ENCODE data around the gene FNDC3B. TPM values are rescaled to one million over a fixed set of nuclear protein-coding genes. Genes with fewer than 3 reads are reported as not detected.
"Not testable (repeated sequence)": the region's sequence is repeated elsewhere in the genome, so short reads cannot be mapped to it uniquely, and the experiment has no call there.

FNDC3B gene
- total RNA-seq, 1 donor from 2014 or later: 68.5 TPM

DNA sequence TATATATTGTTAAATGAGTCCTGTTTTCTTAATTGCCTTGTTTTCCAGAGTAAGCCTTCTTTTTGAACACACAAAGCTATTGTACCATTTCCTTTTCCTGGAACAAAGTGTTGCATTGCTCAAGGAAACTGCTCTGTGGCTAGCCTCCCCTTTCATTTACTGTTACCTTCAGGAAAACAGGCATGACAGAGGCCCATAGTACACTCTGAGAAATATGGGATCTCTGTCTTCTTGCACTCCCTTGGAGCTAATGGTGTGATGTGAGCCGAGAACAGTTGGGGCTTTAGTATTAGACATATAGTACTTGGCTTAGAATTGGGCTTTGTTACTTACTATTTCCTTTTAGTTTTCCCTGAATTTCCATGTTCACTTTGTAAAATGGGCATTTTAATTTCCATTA lies 215.2 kb downstream of the FNDC3B start:
- TF ChIP-seq, protein P1, sequence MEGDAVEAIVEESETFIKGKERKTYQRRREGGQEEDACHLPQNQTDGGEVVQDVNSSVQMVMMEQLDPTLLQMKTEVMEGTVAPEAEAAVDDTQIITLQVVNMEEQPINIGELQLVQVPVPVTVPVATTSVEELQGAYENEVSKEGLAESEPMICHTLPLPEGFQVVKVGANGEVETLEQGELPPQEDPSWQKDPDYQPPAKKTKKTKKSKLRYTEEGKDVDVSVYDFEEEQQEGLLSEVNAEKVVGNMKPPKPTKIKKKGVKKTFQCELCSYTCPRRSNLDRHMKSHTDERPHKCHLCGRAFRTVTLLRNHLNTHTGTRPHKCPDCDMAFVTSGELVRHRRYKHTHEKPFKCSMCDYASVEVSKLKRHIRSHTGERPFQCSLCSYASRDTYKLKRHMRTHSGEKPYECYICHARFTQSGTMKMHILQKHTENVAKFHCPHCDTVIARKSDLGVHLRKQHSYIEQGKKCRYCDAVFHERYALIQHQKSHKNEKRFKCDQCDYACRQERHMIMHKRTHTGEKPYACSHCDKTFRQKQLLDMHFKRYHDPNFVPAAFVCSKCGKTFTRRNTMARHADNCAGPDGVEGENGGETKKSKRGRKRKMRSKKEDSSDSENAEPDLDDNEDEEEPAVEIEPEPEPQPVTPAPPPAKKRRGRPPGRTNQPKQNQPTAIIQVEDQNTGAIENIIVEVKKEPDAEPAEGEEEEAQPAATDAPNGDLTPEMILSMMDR (IDR thresholded peaks at IDR 0.05): no peak
- no peak for TF ChIP-seq POLR2A (IDR thresholded peaks at IDR 0.05)
- intact Hi-C loops (cut with DNase I): no loop called here
- Histone ChIP-seq H3K36me3 (peaks cover 0 to 8% of the 10 kb centered on the region in 2 donors), H3K4me3 (no peak overlapping the region), H3K4me1 (peaks cover 30% of the 10 kb centered on the region), H3K9me3 (no peaks in the 10 kb centered on the region), H3K27ac (peak overlapping the region; percentile 79), H3K27me3 (no peaks in the 10 kb centered on the region)
- DNase-seq (ENCODE audit: extremely low spot score in 2 of 2): no peak

DNA sequence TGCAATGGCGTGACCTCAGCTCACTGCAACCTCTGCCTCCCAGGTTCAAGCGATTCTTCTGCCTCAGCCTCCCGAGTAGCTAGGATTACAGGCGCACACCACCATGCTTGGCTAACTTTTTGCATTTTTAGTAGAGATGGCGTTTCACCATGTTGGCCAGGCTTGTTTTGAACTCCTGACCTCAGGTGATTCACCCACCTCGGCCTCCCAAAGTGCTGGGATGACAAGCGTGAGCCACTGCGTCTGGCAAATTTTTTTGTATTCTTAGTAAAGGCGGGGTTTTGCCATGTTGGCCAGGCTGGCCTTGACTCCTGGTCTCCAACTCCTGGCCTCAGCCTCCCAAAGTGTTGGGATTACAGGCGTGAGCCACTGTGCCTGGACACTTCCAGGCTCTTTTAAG lies 215.9 kb downstream of the FNDC3B start:
- H3K36me3 ChIP-seq; intact Hi-C loops (cut with DNase I); H3K27me3 ChIP-seq; DNase-seq (ENCODE audit: extremely low spot score in 2 of 2); H3K9me3 ChIP-seq; H3K4me3 ChIP-seq: not testable (repeated sequence)
- Histone ChIP-seq H3K4me1 (peaks cover 35% of the 10 kb centered on the region), H3K27ac (peak overlapping the region; percentile 79)

DNA sequence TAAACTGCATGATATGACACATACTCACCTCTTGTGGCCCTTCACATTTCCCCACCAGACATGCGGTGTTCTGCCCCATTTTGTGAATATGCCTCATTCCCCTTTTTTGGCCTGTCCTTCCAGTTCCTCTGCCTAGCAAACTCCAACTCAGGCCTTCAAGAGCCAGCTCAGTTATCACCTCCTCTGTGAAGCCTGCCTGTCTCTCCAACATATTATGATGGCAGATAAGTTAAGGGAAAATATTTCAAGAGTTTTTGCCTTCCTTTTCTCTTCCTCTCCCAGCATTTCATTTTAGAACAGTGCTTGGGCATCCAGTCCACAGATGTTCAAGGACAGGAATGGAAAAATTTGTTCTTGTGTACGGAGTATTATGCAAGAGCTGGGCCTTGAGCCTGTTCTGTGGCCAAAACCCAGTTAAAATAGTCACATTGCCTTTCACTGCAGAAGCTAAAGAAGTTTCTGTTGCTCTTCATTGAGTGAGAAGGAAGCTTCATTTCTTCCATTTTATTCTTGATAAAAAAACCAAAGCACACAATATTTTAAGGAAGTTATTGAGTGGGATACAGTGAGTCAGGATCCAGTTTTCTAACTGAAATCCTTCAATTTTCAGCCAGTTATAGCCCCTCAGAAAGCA lies 216.8 kb downstream of the FNDC3B start:
- intact Hi-C loops (cut with DNase I): no loop called here

DNA sequence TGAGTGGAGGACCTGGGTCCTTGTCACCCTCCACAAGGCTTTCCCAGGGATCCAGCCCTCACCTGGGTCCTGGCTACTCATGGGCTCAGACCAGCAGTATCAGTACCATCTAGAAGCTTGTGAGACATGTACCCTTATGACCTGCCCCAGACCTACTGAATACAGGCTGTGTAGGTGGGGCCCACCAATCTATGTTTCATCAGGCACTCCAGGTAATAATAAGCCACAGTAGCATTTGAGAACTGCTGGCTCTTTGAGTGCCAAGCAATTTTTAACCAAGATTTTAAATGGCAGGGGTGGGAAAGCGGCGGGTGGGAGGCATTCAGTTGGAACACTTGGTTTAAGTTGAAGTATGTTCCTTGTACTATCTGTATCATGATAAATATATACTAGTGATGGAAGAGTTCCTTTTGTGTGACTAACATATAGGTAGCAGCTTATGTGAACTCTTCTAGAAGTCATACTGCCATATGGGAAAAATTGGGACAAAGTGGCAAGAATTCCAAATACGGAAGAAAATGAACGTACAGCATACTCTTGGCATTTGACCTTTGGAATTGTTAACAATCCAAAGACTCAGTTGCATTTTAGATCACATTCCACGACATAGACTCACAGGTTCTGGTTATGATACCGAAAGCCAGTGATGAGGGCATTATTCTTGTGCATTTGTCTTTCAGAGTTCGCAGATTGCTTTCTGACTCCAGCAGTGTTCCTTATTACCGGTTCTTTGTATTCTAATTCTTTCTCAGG lies 218.4 kb downstream of the FNDC3B start:
- no peak for TF ChIP-seq POLR2AphosphoS5 (IDR thresholded peaks at IDR 0.05; ENCODE audit: insufficient read depth in 1 of 2, low read depth in 1 of 2)
- TF ChIP-seq, protein P1 (IDR thresholded peaks at IDR 0.05): no peak
- TF ChIP-seq POLR2A (IDR thresholded peaks at IDR 0.05): no peak
- H3K27me3 ChIP-seq: no peaks in the 10 kb centered on the region
- intact Hi-C loops (cut with DNase I): no loop called here
- H3K36me3 ChIP-seq: no peaks in the 10 kb centered on the region
- no peak for DNase-seq (ENCODE audit: extremely low spot score in 2 of 2)
- no peak overlapping the region for H3K4me3 ChIP-seq
- H3K9me3 ChIP-seq: no peaks in the 10 kb centered on the region
- peaks cover 38% of the 10 kb centered on the region for H3K4me1 ChIP-seq
- H3K27ac ChIP-seq: peak overlapping the region; percentile 79

More for the DNA sequence above, 216.8 kb downstream of the FNDC3B start:
- no peak for DNase-seq (ENCODE audit: extremely low spot score in 2 of 2)
- no peaks in the 10 kb centered on the region for H3K9me3 ChIP-seq
- peak in 1 of 2 donors; percentile 65 for TF ChIP-seq POLR2AphosphoS5 (IDR thresholded peaks at IDR 0.05; ENCODE audit: insufficient read depth in 1 of 2, low read depth in 1 of 2)
- TF ChIP-seq, protein P1 (IDR thresholded peaks at IDR 0.05): no peak
- TF ChIP-seq POLR2A (IDR thresholded peaks at IDR 0.05): no peak
- peaks cover 38% of the 10 kb centered on the region for H3K4me1 ChIP-seq
- peak overlapping the region; percentile 79 for H3K27ac ChIP-seq
- no peaks in the 10 kb centered on the region for H3K27me3 ChIP-seq
- peaks cover 0 to 8% of the 10 kb centered on the region in 2 donors for H3K36me3 ChIP-seq
- H3K4me3 ChIP-seq: no peak overlapping the region

DNA sequence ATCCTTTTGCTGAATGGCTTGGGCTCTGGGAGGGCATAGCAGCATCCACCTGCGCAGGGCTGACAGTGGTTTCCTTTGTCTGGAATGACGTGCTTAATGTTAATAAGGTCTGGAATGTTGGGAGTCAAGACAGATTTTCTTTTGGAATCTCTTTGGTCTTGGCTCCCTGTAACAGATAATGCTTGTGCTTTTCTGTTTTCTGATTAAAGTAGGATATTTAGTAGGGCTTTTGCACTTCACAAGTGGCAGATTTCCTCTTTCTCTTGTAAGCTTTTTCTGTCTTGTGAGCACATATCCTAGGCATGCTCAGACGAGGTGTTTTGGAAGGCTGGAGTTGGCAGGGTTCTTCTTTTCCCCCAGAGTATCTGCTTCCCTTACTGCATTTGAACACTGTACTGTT lies 219.2 kb downstream of the FNDC3B start:
- Histone ChIP-seq H3K27ac (peak overlapping the region; percentile 79), H3K4me3 (no peak overlapping the region), H3K4me1 (peaks cover 38% of the 10 kb centered on the region), H3K27me3 (no peaks in the 10 kb centered on the region), H3K9me3 (no peaks in the 10 kb centered on the region), H3K36me3 (no peaks in the 10 kb centered on the region)
- intact Hi-C loops (cut with DNase I): no loop called here
- no peak for DNase-seq (ENCODE audit: extremely low spot score in 2 of 2)
- TF ChIP-seq POLR2AphosphoS5 (IDR thresholded peaks at IDR 0.05; ENCODE audit: insufficient read depth in 1 of 2, low read depth in 1 of 2): no peak
- TF ChIP-seq, protein P1 (IDR thresholded peaks at IDR 0.05): no peak
- no peak for TF ChIP-seq POLR2A (IDR thresholded peaks at IDR 0.05)

Measured in vagina (tissue), 2 donors.